GM10847 (cell line): Measurements from ENCODE around the gene RAP1A.

Experiments used
- POLR2A ChIP-seq: IDR thresholded peaks from 2 replicates; pipeline ENCODE4 v1.6.1; 2011; ENCODE audit not compliant: insufficient read length; ENCODE audit errors: extremely low read depth

The RAP1A gene

GRCh38 chr1:111618081-111618480, 1.5 kb upstream of the RAP1A start:
- TF ChIP-seq POLR2A: no peak

- no peak for TF ChIP-seq POLR2A
Measured at GRCh38 chr1:111618961-111619634, 491 bp upstream of the RAP1A start.

- TF ChIP-seq POLR2A: no peak
Measured at GRCh38 chr1:111620441-111620971, 917 bp downstream of the RAP1A start.

GRCh38 chr1:111621050-111621449, 1.5 kb downstream of the RAP1A start:
- no peak for TF ChIP-seq POLR2A

GRCh38 chr1:111622166-111622565, 2.6 kb downstream of the RAP1A start:
- no peak for TF ChIP-seq POLR2A

- no peak for TF ChIP-seq POLR2A
Measured at GRCh38 chr1:111624382-111624781, 4.8 kb downstream of the RAP1A start.

GRCh38 chr1:111625276-111625675, 5.7 kb downstream of the RAP1A start:
- no peak for TF ChIP-seq POLR2A

- TF ChIP-seq POLR2A: no peak
Measured at GRCh38 chr1:111628153-111628552, 8.6 kb downstream of the RAP1A start.

GRCh38 chr1:111629190-111629954, 9.8 kb downstream of the RAP1A start:
- no peak for TF ChIP-seq POLR2A

- no peak for TF ChIP-seq POLR2A
Measured at GRCh38 chr1:111630567-111630966, 11.0 kb downstream of the RAP1A start.

- TF ChIP-seq POLR2A: no peak
Measured at GRCh38 chr1:111631502-111631901, 11.9 kb downstream of the RAP1A start.

- no peak for TF ChIP-seq POLR2A
Measured at GRCh38 chr1:111633736-111634247, 14.2 kb downstream of the RAP1A start.

- TF ChIP-seq POLR2A: no peak
Measured at GRCh38 chr1:111635324-111636009, 15.9 kb downstream of the RAP1A start.

- no peak for TF ChIP-seq POLR2A
Measured at GRCh38 chr1:111638320-111638719, 18.7 kb downstream of the RAP1A start.

- TF ChIP-seq POLR2A: no peak
Measured at GRCh38 chr1:111639602-111640198, 20.1 kb downstream of the RAP1A start.

- no peak for TF ChIP-seq POLR2A
Measured at GRCh38 chr1:111643097-111643496, 23.5 kb downstream of the RAP1A start.

GRCh38 chr1:111643696-111644095, 24.1 kb downstream of the RAP1A start:
- no peak for TF ChIP-seq POLR2A
